ENCODE results near the gene CABP2.

Gene CABP2

GRCh38 chr11:67528376-67528775 lies 5.1 kb upstream of the CABP2 start:
- no peak for DNase-seq (ENCODE audit: low read depth)
- H3K4me3 ChIP-seq (ENCODE audit: control insufficient read depth, low read depth, low read length), result no peak overlapping the region
- no peak for TF ChIP-seq CTCF (IDR thresholded peaks at IDR 0.05; ENCODE audit: control insufficient read depth, insufficient read depth, low read depth, low read length, missing control alignments)

- no peak for DNase-seq (ENCODE audit: low read depth)
- H3K4me3 ChIP-seq (ENCODE audit: control insufficient read depth, low read depth, low read length), result no peak overlapping the region
- no peak for TF ChIP-seq CTCF (IDR thresholded peaks at IDR 0.05; ENCODE audit: control insufficient read depth, insufficient read depth, low read depth, low read length, missing control alignments)
These were observed 2.2 kb upstream of the CABP2 start for GRCh38 chr11:67525275-67525976.

DNA sequence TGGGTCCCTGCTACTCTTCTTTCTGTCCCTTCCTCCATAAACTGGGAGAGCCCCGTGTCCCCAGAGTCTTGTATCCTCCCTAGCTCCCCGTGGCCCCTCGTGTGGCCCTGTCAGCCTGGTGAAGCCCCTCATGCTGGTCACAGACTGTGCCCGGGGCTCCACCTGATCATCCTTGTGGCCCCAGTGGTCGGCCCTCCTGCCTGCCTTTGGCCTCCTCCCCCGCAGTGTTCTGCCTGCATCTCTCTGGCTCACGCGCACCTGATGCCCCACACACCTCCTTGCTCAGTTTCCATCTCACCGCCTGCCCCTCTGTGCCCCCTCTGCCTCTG lies 1.2 kb upstream of the CABP2 start:
- no peak for DNase-seq (ENCODE audit: low read depth)
- no peak for TF ChIP-seq CTCF (IDR thresholded peaks at IDR 0.05; ENCODE audit: control insufficient read depth, insufficient read depth, low read depth, low read length, missing control alignments)
- H3K4me3 ChIP-seq (ENCODE audit: control insufficient read depth, low read depth, low read length), result no peak overlapping the region

- H3K4me3 ChIP-seq (ENCODE audit: control insufficient read depth, low read depth, low read length), result no peak overlapping the region
- no peak for DNase-seq (ENCODE audit: low read depth)
- no peak for TF ChIP-seq CTCF (IDR thresholded peaks at IDR 0.05; ENCODE audit: control insufficient read depth, insufficient read depth, low read depth, low read length, missing control alignments)
These were observed 572 bp upstream of the CABP2 start for GRCh38 chr11:67523556-67524479.

DNA sequence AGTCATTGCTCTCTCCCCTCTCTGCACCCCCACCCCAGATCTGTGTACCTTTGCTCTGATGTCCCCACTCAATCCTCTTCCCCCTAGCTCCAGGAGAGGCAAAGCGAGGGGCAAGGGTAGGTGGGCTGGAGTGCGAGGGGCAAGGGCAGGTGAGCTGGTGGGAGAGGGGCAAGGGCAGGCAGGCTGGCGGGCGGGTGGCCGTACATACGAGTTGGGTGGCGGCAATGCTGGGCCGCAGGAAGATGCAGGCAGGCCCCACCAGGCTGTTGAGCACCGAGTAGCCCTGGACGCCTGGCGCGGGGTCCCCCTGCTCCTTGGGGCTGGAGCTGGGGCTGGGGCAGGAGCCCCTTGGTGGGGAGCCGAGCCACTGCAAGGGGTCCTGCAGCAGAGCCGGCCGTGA lies 908 bp downstream of the CABP2 start:
- TF ChIP-seq CTCF (IDR thresholded peaks at IDR 0.05; ENCODE audit: control insufficient read depth, insufficient read depth, low read depth, low read length, missing control alignments), result no peak

GRCh38 chr11:67521924-67522323 lies 1.3 kb downstream of the CABP2 start:
- no peak overlapping the region for H3K4me3 ChIP-seq (ENCODE audit: control insufficient read depth, low read depth, low read length)
- DNase-seq (ENCODE audit: low read depth), result no peak
- TF ChIP-seq CTCF (IDR thresholded peaks at IDR 0.05; ENCODE audit: control insufficient read depth, insufficient read depth, low read depth, low read length, missing control alignments), result no peak

More for the DNA sequence above, 908 bp downstream of the CABP2 start:
- H3K4me3 ChIP-seq (ENCODE audit: control insufficient read depth, low read depth, low read length), result no peak overlapping the region
- no peak for DNase-seq (ENCODE audit: low read depth)
